Glutamatergic neuron (in vitro differentiated cells): ENCODE results near the gene CFAP97. TPM values are rescaled to one million over a fixed set of nuclear protein-coding genes. Genes with fewer than 3 reads are reported as not detected.

ENCODE experiments used
- DNase-seq: peaks from one replicate; pipeline ENCODE4 v3.0.0; 2022
- H3K27ac Mint-ChIP-seq: one replicate; pipeline ENCODE4 v1.8.0; 2020; ENCODE audit warnings: mild to moderate bottlenecking, mixed read lengths, inconsistent platforms; ENCODE audit not compliant: unreplicated experiment
- H3K27me3 Mint-ChIP-seq: one replicate; pipeline ENCODE4 v1.8.0; 2020; ENCODE audit warnings: mild to moderate bottlenecking, moderate library complexity, mixed read lengths, inconsistent platforms; ENCODE audit not compliant: unreplicated experiment
- H3K36me3 Mint-ChIP-seq: one replicate; pipeline ENCODE4 v1.8.0; 2020; ENCODE audit warnings: mild to moderate bottlenecking, mixed read lengths, inconsistent platforms; ENCODE audit not compliant: unreplicated experiment
- H3K4me1 Mint-ChIP-seq: one replicate; pipeline ENCODE4 v1.8.0; 2020; ENCODE audit warnings: mild to moderate bottlenecking, low read depth, mixed read lengths, inconsistent platforms; ENCODE audit not compliant: unreplicated experiment
- H3K4me3 Mint-ChIP-seq: one replicate; pipeline ENCODE4 v1.8.0; 2020; ENCODE audit warnings: mild to moderate bottlenecking, mixed read lengths, inconsistent platforms; ENCODE audit not compliant: unreplicated experiment
- H3K9me3 Mint-ChIP-seq: one replicate; pipeline ENCODE4 v1.8.0; 2020; ENCODE audit warnings: mild to moderate bottlenecking, moderate library complexity, mixed read lengths, inconsistent platforms; ENCODE audit not compliant: unreplicated experiment
- CTCF ChIP-seq: fragments of 200-600 bp; sonication (generic); IDR thresholded peaks from one replicate; pipeline ENCODE4 v1.5.0; 2021; ENCODE audit not compliant: partially characterized antibody, unreplicated experiment
- total RNA-seq: library from RNA; stranded (reverse); fragmentation: NEBNext Ultra II Directional; extraction: Animal tissue kit (Norgen Biotek cat#: 25700); gene quantifications from one replicate; pipeline ENCODE4 v1.2.1, GENCODE V29; 2021; ENCODE audit not compliant: unreplicated experiment

Gene CFAP97
- total RNA-seq, 1 donor from 2014 or later, result 28.4 TPM

GRCh38 chr4:185171373-185172071 is 32.3 kb downstream of the CFAP97 start:
- no peaks in the 10 kb centered on the region for H3K27me3 Mint-ChIP-seq
- no peak overlapping the region for H3K27ac Mint-ChIP-seq
- no peaks in the 10 kb centered on the region for H3K9me3 Mint-ChIP-seq
- no peak overlapping the region for H3K4me3 Mint-ChIP-seq
- no peak for DNase-seq
- peaks cover 10% of the 10 kb centered on the region for H3K36me3 Mint-ChIP-seq
- no peaks in the 10 kb centered on the region for H3K4me1 Mint-ChIP-seq
- TF ChIP-seq CTCF, result no peak

- no peak for TF ChIP-seq CTCF
- Mint-ChIP-seq H3K4me3 (no peak overlapping the region), H3K4me1 (peaks cover 6% of the 10 kb centered on the region), H3K27me3 (no peaks in the 10 kb centered on the region), H3K27ac (no peak overlapping the region), H3K9me3 (no peaks in the 10 kb centered on the region), H3K36me3 (peaks cover 10% of the 10 kb centered on the region)
- DNase-seq, result no peak
Measured at GRCh38 chr4:185167234-185167633, 36.6 kb downstream of the CFAP97 start.

- Mint-ChIP-seq H3K36me3 (peaks cover 10% of the 10 kb centered on the region), H3K4me1 (peaks cover 6% of the 10 kb centered on the region), H3K27ac (no peak overlapping the region), H3K9me3 (no peaks in the 10 kb centered on the region), H3K27me3 (no peaks in the 10 kb centered on the region), H3K4me3 (no peak overlapping the region)
- TF ChIP-seq CTCF, result no peak
- no peak for DNase-seq
Measured at GRCh38 chr4:185165605-185166063, 38.2 kb downstream of the CFAP97 start.

- Mint-ChIP-seq H3K36me3 (peaks cover 10% of the 10 kb centered on the region), H3K4me3 (no peak overlapping the region), H3K27ac (no peak overlapping the region), H3K27me3 (no peaks in the 10 kb centered on the region), H3K4me1 (no peaks in the 10 kb centered on the region), H3K9me3 (no peaks in the 10 kb centered on the region)
- no peak for DNase-seq
- no peak for TF ChIP-seq CTCF
Measured at GRCh38 chr4:185151296-185151695, 52.5 kb downstream of the CFAP97 start.

- Mint-ChIP-seq H3K27me3 (no peaks in the 10 kb centered on the region), H3K4me3 (no peak overlapping the region), H3K4me1 (peaks cover 4% of the 10 kb centered on the region), H3K36me3 (peaks cover 7% of the 10 kb centered on the region), H3K9me3 (no peaks in the 10 kb centered on the region), H3K27ac (no peak overlapping the region)
- DNase-seq, result no peak
- no peak for TF ChIP-seq CTCF
Measured at GRCh38 chr4:185149392-185149791, 54.4 kb downstream of the CFAP97 start.
